ENCODE data around the gene SAPCD1.

Gene SAPCD1

GRCh38 chr6:31725502-31726350 is 36.7 kb upstream of the SAPCD1 start:
- DNase-seq (ENCODE audit: low read depth): no peak
- H3K4me3 ChIP-seq (ENCODE audit: control insufficient read depth, low read depth, low read length): no peak overlapping the region
- TF ChIP-seq, protein P1, sequence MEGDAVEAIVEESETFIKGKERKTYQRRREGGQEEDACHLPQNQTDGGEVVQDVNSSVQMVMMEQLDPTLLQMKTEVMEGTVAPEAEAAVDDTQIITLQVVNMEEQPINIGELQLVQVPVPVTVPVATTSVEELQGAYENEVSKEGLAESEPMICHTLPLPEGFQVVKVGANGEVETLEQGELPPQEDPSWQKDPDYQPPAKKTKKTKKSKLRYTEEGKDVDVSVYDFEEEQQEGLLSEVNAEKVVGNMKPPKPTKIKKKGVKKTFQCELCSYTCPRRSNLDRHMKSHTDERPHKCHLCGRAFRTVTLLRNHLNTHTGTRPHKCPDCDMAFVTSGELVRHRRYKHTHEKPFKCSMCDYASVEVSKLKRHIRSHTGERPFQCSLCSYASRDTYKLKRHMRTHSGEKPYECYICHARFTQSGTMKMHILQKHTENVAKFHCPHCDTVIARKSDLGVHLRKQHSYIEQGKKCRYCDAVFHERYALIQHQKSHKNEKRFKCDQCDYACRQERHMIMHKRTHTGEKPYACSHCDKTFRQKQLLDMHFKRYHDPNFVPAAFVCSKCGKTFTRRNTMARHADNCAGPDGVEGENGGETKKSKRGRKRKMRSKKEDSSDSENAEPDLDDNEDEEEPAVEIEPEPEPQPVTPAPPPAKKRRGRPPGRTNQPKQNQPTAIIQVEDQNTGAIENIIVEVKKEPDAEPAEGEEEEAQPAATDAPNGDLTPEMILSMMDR (conservative IDR thresholded peaks at IDR 0.05; ENCODE audit: control insufficient read depth, insufficient read depth, low read depth, low read length): no peak

DNA sequence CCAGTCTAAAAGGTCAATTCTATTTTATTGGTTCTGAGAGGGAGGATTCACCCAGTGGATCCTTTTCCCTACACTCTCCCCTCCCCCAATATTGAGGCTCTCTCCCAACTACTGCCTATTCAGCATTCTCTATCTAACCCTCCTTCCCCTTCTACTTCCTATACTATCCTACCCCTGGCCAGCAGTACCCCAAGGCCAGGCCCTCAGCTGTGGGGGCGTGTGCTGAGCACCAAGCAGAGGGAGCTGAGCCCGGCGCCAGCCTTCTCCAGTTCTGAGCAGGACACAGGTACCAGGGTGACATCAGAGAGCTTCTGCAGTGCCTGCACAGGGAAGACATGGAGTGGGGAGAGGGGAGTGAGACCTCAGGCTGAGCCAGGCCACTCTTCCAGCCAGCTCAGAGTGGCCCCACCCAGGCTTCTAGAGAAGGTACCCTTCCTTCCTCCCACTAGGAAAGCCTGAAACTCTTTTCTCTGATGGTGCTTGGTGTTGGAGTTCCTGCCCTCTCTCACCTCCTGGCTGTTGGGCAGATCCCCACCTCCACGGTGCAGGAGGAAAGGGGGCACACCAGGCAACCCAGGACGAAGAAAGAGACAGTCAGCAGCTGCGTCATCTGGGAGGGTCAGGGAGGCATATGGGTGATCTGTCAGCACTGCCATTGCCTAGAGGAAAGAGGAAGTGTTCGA is 35.3 kb upstream of the SAPCD1 start:
- no peak for DNase-seq (ENCODE audit: low read depth)
- no peak overlapping the region for H3K4me3 ChIP-seq (ENCODE audit: control insufficient read depth, low read depth, low read length)
- TF ChIP-seq, protein P1 (conservative IDR thresholded peaks at IDR 0.05; ENCODE audit: control insufficient read depth, insufficient read depth, low read depth, low read length): no peak

- TF ChIP-seq, protein P1 (conservative IDR thresholded peaks at IDR 0.05; ENCODE audit: control insufficient read depth, insufficient read depth, low read depth, low read length): no peak
- no peak for DNase-seq (ENCODE audit: low read depth)
- H3K4me3 ChIP-seq (ENCODE audit: control insufficient read depth, low read depth, low read length): no peak overlapping the region
Observed at GRCh38 chr6:31727717-31728671, 34.5 kb upstream of the SAPCD1 start.

- no peak for DNase-seq (ENCODE audit: low read depth)
- TF ChIP-seq, protein P1 (conservative IDR thresholded peaks at IDR 0.05; ENCODE audit: control insufficient read depth, insufficient read depth, low read depth, low read length): peak; percentile 36
- H3K4me3 ChIP-seq (ENCODE audit: control insufficient read depth, low read depth, low read length): peak within 1 kb of the TSS; percentile 71
Observed at GRCh38 chr6:31728767-31729514, 33.5 kb upstream of the SAPCD1 start, which contains the start of gene DDAH2. Gene DDAH2, minus strand, starts transcription at chr6:31729299. Its CDS starts 138 bp downstream, at chr6:31729161.

DNA sequence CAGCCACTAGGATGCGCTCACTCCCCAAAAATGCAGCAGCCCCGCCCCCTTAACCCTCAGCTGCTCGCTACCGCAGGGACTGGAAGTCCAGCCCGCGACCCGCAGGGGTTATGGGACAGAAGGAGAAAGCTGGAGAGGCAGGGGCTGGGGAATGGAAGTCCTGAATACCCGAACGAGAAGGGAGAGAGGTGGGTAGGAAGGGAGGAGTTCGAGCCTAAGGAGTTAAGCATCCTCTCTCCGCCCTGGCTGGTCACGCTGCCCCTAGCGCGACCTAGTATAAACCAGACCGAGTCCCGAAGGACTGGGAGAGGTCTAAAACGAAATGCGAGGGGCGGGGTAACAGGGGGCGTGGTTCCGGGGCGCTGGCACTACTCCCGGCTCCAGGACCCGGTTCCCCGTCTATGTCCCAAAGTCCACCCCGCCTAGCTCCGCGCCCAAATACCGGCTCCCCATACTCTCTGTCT is 32.9 kb upstream of the SAPCD1 start:
- H3K4me3 ChIP-seq (ENCODE audit: control insufficient read depth, low read depth, low read length): peak overlapping the region; percentile 71
- TF ChIP-seq, protein P1 (conservative IDR thresholded peaks at IDR 0.05; ENCODE audit: control insufficient read depth, insufficient read depth, low read depth, low read length): no peak
- peak; percentile 88 for DNase-seq (ENCODE audit: low read depth)
